GM18517 (cell line): ENCODE measurements around the gene HOMER3.
"Not testable (repeated sequence)": the region's sequence is repeated elsewhere in the genome, so short reads cannot be mapped to it uniquely, and the experiment has no call there.

Experiments used
- ATAC-seq: cut with Tn5 transposase; IDR thresholded peaks from one replicate; pipeline ENCODE4 v1.9.1; 2021; ENCODE audit warnings: mild to moderate bottlenecking, moderate library complexity; ENCODE audit not compliant: unreplicated experiment

The HOMER3 gene

GRCh38 chr19:18903156-18904037 lies 37.6 kb downstream of the HOMER3 start:
- ATAC-seq, result no peak

GRCh38 chr19:18902519-18902918 lies 38.5 kb downstream of the HOMER3 start:
- not testable (repeated sequence) for ATAC-seq

GRCh38 chr19:18901491-18901890 lies 39.5 kb downstream of the HOMER3 start:
- ATAC-seq, result no peak

GRCh38 chr19:18900700-18901481 lies 40.1 kb downstream of the HOMER3 start:
- no peak for ATAC-seq

GRCh38 chr19:18899624-18900560 lies 41.1 kb downstream of the HOMER3 start:
- ATAC-seq, result no peak

- ATAC-seq, result no peak
Observed at GRCh38 chr19:18898607-18899408, 42.2 kb downstream of the HOMER3 start.

- no peak for ATAC-seq
Observed at GRCh38 chr19:18898081-18898606, 42.9 kb downstream of the HOMER3 start.

- ATAC-seq, result no peak
Observed at GRCh38 chr19:18897094-18898029, 43.7 kb downstream of the HOMER3 start.

- ATAC-seq, result no peak
Observed at GRCh38 chr19:18896421-18896841, 44.6 kb downstream of the HOMER3 start.

GRCh38 chr19:18895824-18896341 lies 45.1 kb downstream of the HOMER3 start, which contains the start of gene CERS1:
Gene CERS1, minus strand, starts transcription at chr19:18896158. Its CDS starts 86 bp downstream, at chr19:18896072.
- ATAC-seq, result no peak

- no peak for ATAC-seq
Observed at GRCh38 chr19:18895038-18895823, 45.8 kb downstream of the HOMER3 start.

- ATAC-seq, result no peak
Observed at GRCh38 chr19:18894254-18895037, 46.6 kb downstream of the HOMER3 start.

- ATAC-seq, result no peak
Observed at GRCh38 chr19:18893587-18894253, 47.3 kb downstream of the HOMER3 start.

- no peak for ATAC-seq
Observed at GRCh38 chr19:18889949-18890745, 50.9 kb downstream of the HOMER3 start.

- ATAC-seq, result no peak
Observed at GRCh38 chr19:18886972-18887371, 54.0 kb downstream of the HOMER3 start.
